Activated CD4-positive, alpha-beta T cell treated with anti-CD3 and anti-CD28 coated beads, Interleukin-2, amount 10 ng/mL, durations not matched to agents 24 days and 14 days (primary cell): Measurements from ENCODE around the gene LIPC. TPM values are rescaled to one million over a fixed set of nuclear protein-coding genes. Genes with fewer than 3 reads are reported as not detected.
A peak's percentile ranks its signal among the peaks of the same experiment; 100 is the strongest.
"Not testable (repeated sequence)": the region's sequence is repeated elsewhere in the genome, so short reads cannot be mapped to it uniquely, and the experiment has no call there.

Experiments
- DNase-seq: peaks from one replicate; pipeline ENCODE4 v3.0.0; 2022
- H3K27ac Mint-ChIP-seq: one replicate; pipeline ENCODE4 v1.8.0; 2022; ENCODE audit warnings: mild to moderate bottlenecking, mixed read lengths
- H3K27me3 Mint-ChIP-seq: one replicate; pipeline ENCODE4 v1.8.0; 2022; ENCODE audit warnings: mixed read lengths
- H3K36me3 Mint-ChIP-seq: one replicate; pipeline ENCODE4 v1.8.0; 2022; ENCODE audit warnings: low read depth, mild to moderate bottlenecking, mixed read lengths
- H3K4me1 Mint-ChIP-seq: one replicate; pipeline ENCODE4 v1.8.0; 2021; ENCODE audit warnings: mixed read lengths
- H3K4me3 Mint-ChIP-seq: one replicate; pipeline ENCODE4 v1.8.0; 2022; ENCODE audit warnings: mild to moderate bottlenecking, moderate library complexity, mixed read lengths
- H3K9me3 Mint-ChIP-seq: one replicate; pipeline ENCODE4 v1.8.0; 2021; ENCODE audit warnings: mixed read lengths
- intact Hi-C: fragments of 100-400 bp; cut with micrococcal nuclease; formaldehyde crosslinking; loops from one replicate; pipeline ENCODE4 v1.15.1; 2023
- total RNA-seq: library from RNA; stranded (reverse); gene quantifications from 2 replicates; pipeline ENCODE4 v1.2.3, GENCODE V29; 2022

The LIPC gene
- total RNA-seq, 1 donor from 2014 or later: 0.93 TPM

- Mint-ChIP-seq H3K4me3 (peak overlapping the region; percentile 55), H3K27me3 (no peaks in the 10 kb centered on the region), H3K36me3 (peaks cover 21% of the 10 kb centered on the region), H3K27ac (peak overlapping the region; percentile 83), H3K4me1 (peaks cover 20% of the 10 kb centered on the region), H3K9me3 (peaks cover 19% of the 10 kb centered on the region)
- intact Hi-C loops: no loop called here
- DNase-seq: no peak
These were observed 154.1 kb downstream of the LIPC start for GRCh38 chr15:58585693-58586443.

DNA sequence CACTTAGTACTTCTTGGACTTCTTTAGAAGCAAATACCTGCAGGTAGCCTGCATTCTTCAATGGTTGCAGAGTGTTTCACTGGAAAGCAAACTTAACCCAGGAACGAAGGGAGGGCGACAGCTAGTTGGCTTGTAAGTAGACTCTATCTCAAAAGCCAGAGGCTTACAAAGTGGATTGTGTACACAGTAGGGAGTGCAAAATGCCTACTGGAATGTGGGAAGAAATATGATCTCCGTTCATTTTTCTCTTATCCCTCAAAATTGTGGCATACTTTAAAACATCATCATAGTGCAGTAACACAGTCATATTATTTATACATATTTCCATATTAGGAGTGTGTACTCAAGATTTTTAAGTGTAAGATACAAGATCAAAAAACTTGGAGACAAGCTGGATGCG is 155.7 kb downstream of the LIPC start:
- H3K4me1 Mint-ChIP-seq: peaks cover 20% of the 10 kb centered on the region
- DNase-seq: no peak
- H3K9me3 Mint-ChIP-seq: peaks cover 17% of the 10 kb centered on the region
- peaks cover 30% of the 10 kb centered on the region for H3K36me3 Mint-ChIP-seq
- H3K27me3 Mint-ChIP-seq: no peaks in the 10 kb centered on the region
- no peak overlapping the region for H3K27ac Mint-ChIP-seq
- H3K4me3 Mint-ChIP-seq: no peak overlapping the region
- intact Hi-C loops: no loop called here

- Mint-ChIP-seq H3K4me1 (peaks cover 20% of the 10 kb centered on the region), H3K36me3 (peaks cover 30% of the 10 kb centered on the region), H3K9me3 (peaks cover 17% of the 10 kb centered on the region), H3K27me3 (no peaks in the 10 kb centered on the region), H3K27ac (no peak overlapping the region), H3K4me3 (no peak overlapping the region)
- no peak for DNase-seq
- intact Hi-C loops: no loop called here
These were observed 156.3 kb downstream of the LIPC start for GRCh38 chr15:58588096-58588495.

DNA sequence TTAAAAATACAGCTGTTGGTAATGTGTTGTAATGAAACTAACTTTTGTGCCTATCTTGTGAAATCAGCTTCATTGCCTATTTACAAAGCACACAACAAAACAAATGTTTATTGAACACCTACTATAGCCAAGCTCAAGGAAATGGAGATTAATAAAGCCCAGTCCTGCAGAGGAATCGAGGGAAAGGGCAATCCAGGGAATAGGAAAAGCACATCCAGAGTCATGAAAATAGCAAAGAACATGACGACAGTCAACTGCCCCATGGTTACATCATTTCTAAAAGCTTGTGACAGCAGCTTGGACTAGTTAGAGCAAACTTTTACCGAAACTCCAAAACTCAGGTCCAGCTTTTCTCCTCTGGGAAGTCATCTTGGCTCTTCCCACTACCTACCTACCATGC is 157.3 kb downstream of the LIPC start:
- intact Hi-C loops: no loop called here

DNA sequence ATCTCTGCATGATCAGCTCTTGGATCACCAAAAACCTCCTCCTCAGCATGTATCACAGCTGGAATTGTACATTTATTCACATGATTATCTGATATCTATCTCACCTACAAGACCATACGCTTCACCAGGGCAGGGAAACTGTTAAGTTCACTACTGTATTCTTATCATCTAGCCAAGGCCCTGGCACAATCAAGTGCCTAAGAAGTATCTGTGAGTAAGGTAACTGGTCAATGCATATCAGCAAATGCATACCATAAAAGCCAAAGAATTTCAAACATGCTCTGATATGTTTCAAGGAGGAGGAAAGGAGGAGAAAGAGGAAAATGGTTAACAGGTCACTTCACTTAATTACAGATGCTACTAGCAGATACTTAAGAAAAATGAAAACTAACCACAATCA is 158.4 kb downstream of the LIPC start:
- intact Hi-C loops: loop anchor here (10.0 kb wide), 2 partner anchors 115 kb away; no protein-coding TSS in a partner anchor
- DNase-seq: no peak
- peaks cover 7% of the 10 kb centered on the region for H3K9me3 Mint-ChIP-seq
- peaks cover 36% of the 10 kb centered on the region for H3K36me3 Mint-ChIP-seq
- no peaks in the 10 kb centered on the region for H3K27me3 Mint-ChIP-seq
- H3K4me1 Mint-ChIP-seq: peaks cover 25% of the 10 kb centered on the region
- H3K27ac Mint-ChIP-seq: no peak overlapping the region
- H3K4me3 Mint-ChIP-seq: no peak overlapping the region

More for the DNA sequence above, 157.3 kb downstream of the LIPC start:
- Mint-ChIP-seq H3K4me3 (no peak overlapping the region), H3K9me3 (peaks cover 13% of the 10 kb centered on the region), H3K27me3 (no peaks in the 10 kb centered on the region), H3K36me3 (peaks cover 33% of the 10 kb centered on the region), H3K4me1 (peaks cover 24% of the 10 kb centered on the region), H3K27ac (no peak overlapping the region)
- no peak for DNase-seq

GRCh38 chr15:58590926-58591325 is 159.1 kb downstream of the LIPC start:
- H3K27ac Mint-ChIP-seq: no peak overlapping the region
- no peak overlapping the region for H3K4me3 Mint-ChIP-seq
- H3K27me3 Mint-ChIP-seq: no peaks in the 10 kb centered on the region
- no peak for DNase-seq
- intact Hi-C loops: loop anchor here (10.0 kb wide), 2 partner anchors 114 to 116 kb away; no protein-coding TSS in a partner anchor
- H3K36me3 Mint-ChIP-seq: peaks cover 38% of the 10 kb centered on the region
- peaks cover 7% of the 10 kb centered on the region for H3K9me3 Mint-ChIP-seq
- H3K4me1 Mint-ChIP-seq: peaks cover 23% of the 10 kb centered on the region

DNA sequence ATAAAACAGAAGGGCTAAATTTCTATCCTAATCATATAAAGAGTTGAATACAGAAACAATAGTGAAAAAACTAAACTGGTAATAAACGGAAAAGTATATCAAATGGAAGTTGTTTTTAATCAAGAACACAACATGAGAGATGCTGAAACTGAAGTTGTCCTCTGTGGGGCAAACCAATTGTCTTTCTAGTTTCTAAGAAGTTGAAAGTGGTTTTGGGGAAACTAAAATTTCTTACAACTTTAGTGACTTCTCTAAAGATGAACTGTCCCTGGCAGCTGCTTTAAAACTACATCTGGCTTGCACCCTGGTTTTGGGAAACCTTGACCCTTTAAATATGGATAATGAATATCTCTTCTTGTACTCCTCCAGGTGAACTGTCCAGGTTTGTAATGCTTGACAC is 162.1 kb downstream of the LIPC start:
- intact Hi-C loops: loop anchor here (2.0 to 10.0 kb wide), 3 partner anchors 111 to 155 kb away; partner anchors contain the start of gene ADAM10

GRCh38 chr15:58594898-58595297 is 163.1 kb downstream of the LIPC start:
- Mint-ChIP-seq H3K9me3 (peaks cover 14% of the 10 kb centered on the region), H3K27ac (peak overlapping the region; percentile 35), H3K27me3 (no peaks in the 10 kb centered on the region), H3K36me3 (peaks cover 54% of the 10 kb centered on the region), H3K4me1 (peaks cover 27% of the 10 kb centered on the region), H3K4me3 (no peak overlapping the region)
- no peak for DNase-seq
- intact Hi-C loops: loop anchor here (1.0 to 10.0 kb wide), 5 partner anchors 37 to 154 kb away; partner anchors contain the start of gene ADAM10

More for the DNA sequence above, 162.1 kb downstream of the LIPC start:
- H3K9me3 Mint-ChIP-seq: peaks cover 9% of the 10 kb centered on the region
- H3K27me3 Mint-ChIP-seq: no peaks in the 10 kb centered on the region
- H3K27ac Mint-ChIP-seq: peak overlapping the region; percentile 71
- H3K4me3 Mint-ChIP-seq: peak overlapping the region; percentile 47
- DNase-seq: no peak
- H3K4me1 Mint-ChIP-seq: peaks cover 29% of the 10 kb centered on the region
- H3K36me3 Mint-ChIP-seq: peaks cover 53% of the 10 kb centered on the region

- Mint-ChIP-seq H3K4me1 (peaks cover 27% of the 10 kb centered on the region), H3K36me3 (peaks cover 53% of the 10 kb centered on the region), H3K9me3 (peaks cover 14% of the 10 kb centered on the region), H3K4me3 (no peak overlapping the region), H3K27me3 (no peaks in the 10 kb centered on the region), H3K27ac (no peak overlapping the region)
- no peak for DNase-seq
- intact Hi-C loops: loop anchor here (1.0 to 10.0 kb wide), 5 partner anchors 37 to 153 kb away; partner anchors contain the start of gene ADAM10
These were observed 163.9 kb downstream of the LIPC start for GRCh38 chr15:58595516-58596263.

DNA sequence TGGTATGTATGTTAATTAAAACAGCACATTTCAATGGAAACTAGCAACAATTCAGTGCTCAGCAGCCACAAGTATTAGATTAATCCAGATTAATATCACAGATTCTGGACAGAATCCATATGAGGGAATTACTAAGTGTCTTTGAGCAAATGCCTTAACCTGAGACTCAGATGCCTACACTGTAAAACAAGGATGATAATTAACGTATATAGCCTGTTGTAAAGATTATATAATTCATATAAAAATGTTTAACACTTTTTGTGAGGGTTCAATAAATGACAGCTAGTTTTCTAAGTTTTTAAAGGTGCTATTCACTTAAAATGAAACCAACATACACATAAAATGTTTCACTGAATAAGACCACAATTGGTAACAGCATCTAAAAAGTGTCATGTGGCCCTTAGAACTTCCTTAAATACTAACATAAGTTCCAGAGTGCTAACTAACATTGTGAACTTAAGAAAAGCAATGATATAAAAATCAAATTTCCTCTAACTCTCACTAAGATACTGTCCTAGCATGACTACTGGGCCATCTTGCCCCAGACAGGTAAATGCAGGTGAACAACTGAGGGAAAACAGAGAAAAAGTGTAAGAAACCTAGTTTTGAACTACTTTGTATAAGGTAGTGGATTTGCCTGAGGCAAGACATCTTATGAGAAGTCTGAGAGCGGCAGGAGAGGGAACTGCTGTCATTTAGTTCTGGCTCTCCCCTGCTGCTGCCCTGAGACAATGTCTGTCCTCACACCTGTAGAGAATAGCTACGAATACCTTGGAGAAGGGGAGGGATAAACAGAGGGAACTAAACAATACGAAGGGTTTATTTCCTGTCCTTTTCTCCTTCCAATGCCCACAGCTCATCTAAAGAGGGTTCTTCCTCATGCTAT is 166.4 kb downstream of the LIPC start:
- Mint-ChIP-seq H3K4me3 (no peak overlapping the region), H3K4me1 (peaks cover 27% of the 10 kb centered on the region), H3K27ac (no peak overlapping the region), H3K9me3 (peaks cover 12% of the 10 kb centered on the region), H3K36me3 (peaks cover 53% of the 10 kb centered on the region), H3K27me3 (no peaks in the 10 kb centered on the region)
- intact Hi-C loops: loop anchor here (5.0 to 10.0 kb wide), 3 partner anchors 34 to 123 kb away; no protein-coding TSS in a partner anchor
- no peak for DNase-seq

GRCh38 chr15:58598829-58599210 is 167.0 kb downstream of the LIPC start:
- Mint-ChIP-seq H3K36me3 (peaks cover 53% of the 10 kb centered on the region), H3K27ac (peak overlapping the region; percentile 38), H3K9me3 (peaks cover 12% of the 10 kb centered on the region), H3K4me3 (no peak overlapping the region), H3K4me1 (peaks cover 27% of the 10 kb centered on the region), H3K27me3 (no peaks in the 10 kb centered on the region)
- no peak for DNase-seq
- intact Hi-C loops: loop anchor here (5.0 to 10.0 kb wide), 3 partner anchors 33 to 124 kb away; no protein-coding TSS in a partner anchor

- Mint-ChIP-seq H3K4me1 (peaks cover 11% of the 10 kb centered on the region), H3K27ac (no peak overlapping the region), H3K27me3 (no peaks in the 10 kb centered on the region), H3K4me3 (no peak overlapping the region), H3K9me3 (peaks cover 12% of the 10 kb centered on the region), H3K36me3 (peaks cover 53% of the 10 kb centered on the region)
- DNase-seq: no peak
- intact Hi-C loops: no loop called here
These were observed 171.0 kb downstream of the LIPC start for GRCh38 chr15:58602823-58603222.

- H3K4me3 Mint-ChIP-seq, H3K27ac Mint-ChIP-seq, H3K9me3 Mint-ChIP-seq, H3K27me3 Mint-ChIP-seq, DNase-seq, intact Hi-C loops: not testable (repeated sequence)
- peaks cover 11% of the 10 kb centered on the region for H3K4me1 Mint-ChIP-seq
- H3K36me3 Mint-ChIP-seq: peaks cover 55% of the 10 kb centered on the region
These were observed 172.1 kb downstream of the LIPC start for GRCh38 chr15:58603927-58604326.
